Measurements from ENCODE around the gene TNS3. TPM values are rescaled to one million over a fixed set of nuclear protein-coding genes. Genes with fewer than 3 reads are reported as not detected.

Gene TNS3
- total and polyA plus RNA-seq, 9 of the 15 experiments (the other 6 are each of a cell fraction or from before 2014, with no cell fraction given), result 0.20 TPM; not detected in 8

GRCh38 chr7:47280114-47280513 lies 301.8 kb downstream of the TNS3 start:
- in situ Hi-C loops (cut with MboI) (loop anchor here (10.0 kb wide), 1 partner anchor 545 kb away; no protein-coding TSS in a partner anchor), intact Hi-C loops (cut with micrococcal nuclease) (no loop called here)
- H2AFZ ChIP-seq (ENCODE audit: low read depth, low read length), result no peak overlapping the region
- ATAC-seq (no peak), DNase-seq (ENCODE audit: extremely low read depth in 1 of 4, low spot score in 3 of 4) (no peak), FAIRE-seq (no peak)
- TF ChIP-seq PHF20 (IDR thresholded peaks at IDR 0.05; ENCODE audit: partially characterized antibody) (no peak), ASH1L (IDR thresholded peaks at IDR 0.05; ENCODE audit: borderline replicate concordance, low read depth, partially characterized antibody) (no peak), WHSC1 (IDR thresholded peaks at IDR 0.05; ENCODE audit: low read length) (no peak), LCOR (CRISPR knock-in tag; IDR thresholded peaks at IDR 0.05) (no peak), GTF3C2 (IDR thresholded peaks at IDR 0.05; ENCODE audit: borderline replicate concordance, extremely low read depth, insufficient read length) (no peak), E2F8 (IDR thresholded peaks at IDR 0.05; ENCODE audit: low read depth, partially characterized antibody) (no peak)
- H3K9me1 ChIP-seq (ENCODE audit: control insufficient read depth, insufficient read depth, low read length), result no peaks in the 10 kb centered on the region
- H3K36me3 ChIP-seq (ENCODE audit: control insufficient read depth, insufficient read depth, low read length), result no peaks in the 10 kb centered on the region
- H3K4me3 ChIP-seq, result no peak overlapping the region
- CTCF ChIA-PET (ENCODE audit: low intra/inter-chr PET ratio), result no interaction called here
- BruUV-seq (replicated peaks), result no TSS peak
- 2% methylated on average over 4 of the region's 4 CpGs for WGBS (ENCODE audit: insufficient coverage, low coverage, missing lambda C conversion rate)
- POLR2A ChIA-PET, result no interaction called here
- no peaks in the 10 kb centered on the region for H3K9me3 ChIP-seq (replicated peaks; ENCODE audit: control insufficient read depth, insufficient read depth, low read depth, low read length)
- H4K20me1 ChIP-seq (replicated peaks; ENCODE audit: control insufficient read depth, insufficient read depth, low read length), result 0 out of 2 replicates have a peak, but pooled peaks cover 3% of the 10 kb centered on the region
- no peak overlapping the region for H3K4me2 ChIP-seq (ENCODE audit: insufficient read depth, low read length)
- H3K27me3 ChIP-seq (ENCODE audit: control insufficient read depth in 2 of 2, insufficient read depth in 2 of 2, low read length in 2 of 2), result peaks cover 11 to 64% of the 10 kb centered on the region in 2 experiments; a peak in 3 of 5 replicates
- no peak overlapping the region for H3K9ac ChIP-seq (ENCODE audit: insufficient read depth in 1 of 2, low read depth in 2 of 2, low read length in 2 of 2)
- H3K79me2 ChIP-seq (ENCODE audit: control insufficient read depth, insufficient read depth, low read length), result no peaks in the 10 kb centered on the region
- no peaks in the 10 kb centered on the region for H3K4me1 ChIP-seq (replicated peaks in 1 of 2; ENCODE audit: control insufficient read depth in 2 of 2, insufficient read depth in 2 of 2, low read length in 2 of 2)
- no peak overlapping the region for H3K27ac ChIP-seq (ENCODE audit: extremely low read depth, low read depth, low read length)
